ENCODE measurements around the gene RPL37. TPM values are rescaled to one million over a fixed set of nuclear protein-coding genes. Genes with fewer than 3 reads are reported as not detected.

RPL37 gene
- total RNA-seq, 6 experiments from 2014 or later = 36.5 to 472 (median 400) TPM

GRCh38 chr5:40780199-40780598 is 54.8 kb downstream of the RPL37 start:
- DNase-seq = no peak
- Histone ChIP-seq H3K36me3 (peaks cover 0 to 11% (median 7%) of the 10 kb centered on the region in 4 donors), H3K9me3 (no peaks in the 10 kb centered on the region), H3K4me1 (peaks cover 0 to 73% (median 28%) of the 10 kb centered on the region in 4 donors), H3K27ac (peak overlapping the region; percentile 48 to 64 (median 63)), H3K27me3 (no peaks in the 10 kb centered on the region), H3K4me3 (no peak overlapping the region)
- no peak for TF ChIP-seq POLR2A (IDR thresholded peaks at IDR 0.05)
- no peak for TF ChIP-seq CTCF (IDR thresholded peaks at IDR 0.05)
- intact Hi-C loops (cut with DNase I) = no loop called here
- 19% methylated on average over 5 of the region's 5 CpGs for WGBS (ENCODE audit: insufficient coverage, low coverage, low lambda C conversion rate, missing lambda C conversion rate)
- ATAC-seq = peak in 1 of 4 donors; percentile 3

GRCh38 chr5:40779561-40779960 is 55.5 kb downstream of the RPL37 start:
- peak; percentile 36 to 69 (median 54) for ATAC-seq
- DNase-seq = no peak
- H3K4me3 ChIP-seq = peak overlapping the region in 1 of 3 donors; percentile 2
- H3K27ac ChIP-seq = peak overlapping the region; percentile 48 to 64 (median 63)
- no peaks in the 10 kb centered on the region for H3K27me3 ChIP-seq
- H3K36me3 ChIP-seq = peaks cover 0 to 17% (median 7%) of the 10 kb centered on the region in 4 donors
- H3K9me3 ChIP-seq = no peaks in the 10 kb centered on the region
- TF ChIP-seq CTCF (IDR thresholded peaks at IDR 0.05) (no peak), POLR2A (IDR thresholded peaks at IDR 0.05) (no peak)
- WGBS (ENCODE audit: insufficient coverage, low coverage, low lambda C conversion rate, missing lambda C conversion rate) = 20% methylated on average over 6 of the region's 6 CpGs
- peaks cover 0 to 66% (median 25%) of the 10 kb centered on the region in 4 donors for H3K4me1 ChIP-seq
- intact Hi-C loops (cut with DNase I) = no loop called here

- H3K4me1 ChIP-seq = peaks cover 0 to 54% (median 21%) of the 10 kb centered on the region in 4 donors
- no peak for ATAC-seq
- no peak for DNase-seq
- no peak overlapping the region for H3K4me3 ChIP-seq
- H3K36me3 ChIP-seq = peaks cover 0 to 30% (median 10%) of the 10 kb centered on the region in 4 donors
- H3K27ac ChIP-seq = no peak overlapping the region
- H3K9me3 ChIP-seq = no peaks in the 10 kb centered on the region
- 100% methylated on average over 1 of the region's 1 CpG for WGBS (ENCODE audit: insufficient coverage, low coverage, low lambda C conversion rate, missing lambda C conversion rate)
- H3K27me3 ChIP-seq = no peaks in the 10 kb centered on the region
- intact Hi-C loops (cut with DNase I) = no loop called here
- TF ChIP-seq CTCF (IDR thresholded peaks at IDR 0.05) (no peak), POLR2A (IDR thresholded peaks at IDR 0.05) (no peak)
Measured at GRCh38 chr5:40778133-40778532, 56.9 kb downstream of the RPL37 start.

GRCh38 chr5:40776658-40776977 is 58.4 kb downstream of the RPL37 start:
- WGBS (ENCODE audit: insufficient coverage, low coverage, low lambda C conversion rate, missing lambda C conversion rate) = 89% methylated on average over 1 of the region's 1 CpG
- DNase-seq (no peak), ATAC-seq (no peak)
- Histone ChIP-seq H3K36me3 (peaks cover 0 to 40% (median 12%) of the 10 kb centered on the region in 4 donors), H3K4me3 (no peak overlapping the region), H3K4me1 (peaks cover 0 to 39% (median 14%) of the 10 kb centered on the region in 4 donors), H3K9me3 (no peaks in the 10 kb centered on the region), H3K27me3 (no peaks in the 10 kb centered on the region), H3K27ac (no peak overlapping the region)
- TF ChIP-seq POLR2A (IDR thresholded peaks at IDR 0.05) (no peak), CTCF (IDR thresholded peaks at IDR 0.05) (no peak)
- intact Hi-C loops (cut with DNase I) = no loop called here

All from right lobe of liver (tissue), 6 donors.